Right lung (tissue), 5 donors: ENCODE measurements around the gene TTC23. TPM values are rescaled to one million over a fixed set of nuclear protein-coding genes. Genes with fewer than 3 reads are reported as not detected.

Experiments
- DNase-seq, 2 donors: peaks; one replicate each; pipeline ENCODE4 v3.0.0-alpha.2; 2013
- polyA plus RNA-seq, 5 donors: library from polyadenylated mRNA; unstranded; fragments of 120-200 nt; gene quantifications; one replicate each; pipeline versions ENCODE4 v1.2.1 to v1.2.3, GENCODE V29; 2013; ENCODE audit warnings: inconsistent platforms in 1 of 5, low replicate concordance in 1 of 5; ENCODE audit not compliant: insufficient read length in 5 of 5, insufficient read depth in 1 of 5

Gene TTC23
- polyA plus RNA-seq, 5 donors = 31.9 to 41.9 (median 36.1) TPM

- DNase-seq = peak; percentile 55 to 62
These were observed 144.4 kb downstream of the TTC23 start, which contains the start of gene SYNM for GRCh38 chr15:99104788-99105513. Gene SYNM (plus strand): TSS chr15:99105080. CDS start chr15:99105200, 120 bp downstream.

GRCh38 chr15:99103279-99103678, 146.1 kb downstream of the TTC23 start:
- no peak for DNase-seq

DNA sequence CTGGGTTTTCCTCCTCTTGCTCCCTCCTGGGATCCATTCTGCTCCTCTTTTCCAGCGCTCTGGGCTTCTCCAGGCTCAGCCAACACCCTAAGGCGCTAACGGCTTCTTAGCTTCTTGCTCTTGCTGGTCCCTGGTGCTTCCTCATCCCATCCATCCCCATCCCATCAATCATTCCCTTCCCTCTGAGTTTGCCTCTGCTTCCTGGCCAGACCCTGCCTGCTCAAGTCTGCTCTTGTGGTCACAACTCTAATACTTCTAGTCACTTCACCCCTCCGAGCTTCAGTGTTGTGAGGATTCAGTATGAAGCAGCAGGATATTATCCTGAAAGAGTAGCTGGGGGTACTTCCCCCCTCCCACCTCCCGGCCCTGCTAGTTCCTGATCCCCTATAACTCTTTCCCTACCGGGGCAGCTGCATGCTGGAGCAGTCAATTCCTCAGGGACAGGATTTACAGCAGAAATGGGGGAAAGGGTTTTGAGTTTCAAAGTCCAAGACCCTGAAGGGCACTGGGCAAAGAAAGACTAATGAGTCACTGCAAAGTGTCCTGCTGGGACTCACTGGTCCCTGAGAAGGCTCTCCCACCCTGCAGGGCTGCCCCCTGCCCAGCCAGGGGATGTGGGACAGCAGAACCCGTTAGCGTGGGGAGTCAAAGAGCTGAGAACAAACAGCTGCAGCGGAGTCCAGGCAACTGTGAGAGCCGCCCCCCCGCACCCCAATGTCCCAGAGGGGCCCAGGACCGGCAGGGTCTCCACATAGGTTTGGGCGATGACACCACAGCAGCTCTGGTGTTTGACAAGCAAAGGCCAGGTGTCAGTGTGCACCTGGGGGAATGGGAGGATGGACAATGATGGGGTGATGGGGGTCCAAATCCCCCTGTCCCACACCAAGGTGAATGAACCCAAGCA, 146.8 kb downstream of the TTC23 start:
- no peak for DNase-seq

DNA sequence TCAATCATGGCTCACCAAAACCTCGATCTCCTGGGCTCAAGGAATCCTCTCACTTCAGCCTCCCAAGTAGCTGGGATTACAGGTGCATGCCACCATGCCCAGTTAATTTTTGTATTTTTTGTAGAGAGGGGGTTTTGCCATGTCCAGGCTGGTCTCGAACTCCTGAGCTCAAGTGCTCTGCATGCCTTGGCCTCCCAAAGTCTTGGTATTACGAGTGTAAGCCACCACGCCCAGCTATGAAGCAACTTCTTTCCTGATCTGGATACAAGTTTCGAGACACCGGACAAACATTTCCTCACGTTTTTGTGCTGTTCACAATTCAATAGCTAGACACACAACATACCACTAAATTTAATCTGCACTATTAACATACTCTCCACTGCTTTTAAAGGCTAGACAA, 147.9 kb downstream of the TTC23 start:
- DNase-seq = no peak

DNA sequence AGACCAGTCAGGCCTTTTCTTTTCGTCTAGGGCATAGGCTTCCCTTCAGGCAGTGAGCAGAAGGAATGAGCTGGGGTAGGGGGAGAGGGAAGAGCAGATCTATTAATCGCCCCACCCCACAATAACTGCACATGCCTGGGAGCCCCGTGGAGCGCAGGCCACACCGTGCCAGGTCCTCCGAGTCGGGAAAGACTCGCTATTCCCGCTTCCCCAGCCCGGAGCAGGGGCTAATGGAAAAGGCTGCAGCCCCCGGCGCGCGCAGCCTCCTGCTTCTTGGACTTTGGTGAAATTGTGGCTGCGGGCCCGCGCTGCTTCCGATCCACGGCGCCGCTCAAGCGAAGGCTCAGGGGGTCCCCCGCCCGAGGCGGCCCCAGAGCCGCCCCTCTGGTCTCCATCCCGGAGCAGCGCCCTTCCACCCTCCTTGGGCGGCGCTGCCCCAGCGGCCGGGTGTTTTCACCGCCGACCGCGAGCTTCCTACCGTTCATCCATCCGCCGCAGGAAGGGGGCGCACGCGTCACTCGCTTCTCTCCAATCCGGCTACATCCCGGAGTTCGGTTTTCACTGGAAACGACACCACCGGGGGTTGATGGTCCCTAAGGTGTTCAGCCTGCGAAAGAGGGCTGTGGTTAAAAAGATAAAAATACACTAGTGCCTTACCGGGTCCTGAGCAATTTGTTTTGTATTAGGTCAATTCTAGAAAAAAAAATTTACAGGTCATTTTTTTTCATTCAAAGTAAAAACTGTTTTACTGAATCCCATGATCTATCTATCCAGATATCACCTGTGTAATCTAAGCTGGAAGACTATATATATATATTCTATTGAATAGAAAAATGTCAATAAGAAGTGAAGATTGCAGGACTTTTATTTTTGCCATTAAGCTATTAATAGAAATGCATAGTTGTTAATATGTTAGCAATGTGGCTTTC, 148.9 kb downstream of the TTC23 start:
- peak; percentile 60 to 69 for DNase-seq

DNA sequence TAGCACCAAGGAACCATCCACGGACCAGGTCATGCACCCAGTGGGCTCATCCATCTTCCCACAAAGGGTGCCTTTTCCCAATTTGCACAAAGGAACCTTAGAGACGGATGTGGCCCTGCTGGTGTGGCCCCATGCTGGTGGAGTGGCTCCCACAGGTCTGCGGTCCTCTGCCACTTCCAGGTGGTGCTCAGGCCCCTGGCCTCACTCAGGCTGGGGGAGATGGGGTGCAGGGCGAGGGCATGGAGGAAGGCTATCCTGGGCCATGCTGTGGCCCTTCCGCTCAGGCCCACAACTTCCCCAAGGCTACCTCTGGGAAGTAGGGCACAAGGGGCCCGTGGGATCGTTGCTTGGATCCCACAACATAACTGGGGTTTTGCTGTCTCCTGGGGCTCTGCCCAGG, 149.7 kb downstream of the TTC23 start:
- DNase-seq = no peak

DNA sequence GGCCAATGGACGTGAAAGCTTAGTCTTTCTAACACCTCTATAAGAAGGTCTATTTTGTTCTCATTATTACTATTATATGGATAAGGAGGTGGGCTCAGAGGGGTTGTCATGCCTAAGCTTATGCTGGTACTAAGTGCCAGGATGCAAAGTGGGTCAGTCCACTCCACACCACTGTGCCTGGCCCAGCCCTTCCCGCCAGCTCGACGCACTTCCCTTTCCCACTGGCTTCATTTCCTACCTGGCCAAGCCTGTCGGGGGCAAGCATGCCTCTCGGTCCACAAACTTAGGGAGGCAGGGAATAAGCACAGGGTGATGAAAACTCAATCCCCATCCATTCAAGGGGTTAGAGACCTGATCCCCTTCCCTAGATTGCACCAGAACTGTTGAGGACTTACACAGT, 150.4 kb downstream of the TTC23 start:
- no peak for DNase-seq

DNA sequence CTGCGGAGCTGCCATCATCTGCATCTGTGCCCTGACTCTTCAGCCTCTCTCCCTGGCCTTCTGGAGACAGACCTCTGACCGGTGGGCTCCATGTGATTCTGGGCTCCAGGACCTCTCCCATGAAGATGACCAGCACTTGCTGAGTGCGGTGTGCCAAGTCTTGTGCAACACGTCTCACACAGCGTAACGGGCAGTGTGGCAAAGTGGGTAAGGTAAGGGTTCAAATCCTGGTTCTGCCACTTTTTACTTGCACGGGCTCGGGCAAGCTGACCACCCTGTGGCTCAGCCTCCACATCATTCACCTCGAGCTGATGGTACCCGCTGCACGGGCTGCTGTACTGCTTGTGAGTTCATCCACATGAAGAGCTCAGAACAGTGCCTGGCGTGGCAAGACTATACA, 151.0 kb downstream of the TTC23 start:
- no peak for DNase-seq

DNA sequence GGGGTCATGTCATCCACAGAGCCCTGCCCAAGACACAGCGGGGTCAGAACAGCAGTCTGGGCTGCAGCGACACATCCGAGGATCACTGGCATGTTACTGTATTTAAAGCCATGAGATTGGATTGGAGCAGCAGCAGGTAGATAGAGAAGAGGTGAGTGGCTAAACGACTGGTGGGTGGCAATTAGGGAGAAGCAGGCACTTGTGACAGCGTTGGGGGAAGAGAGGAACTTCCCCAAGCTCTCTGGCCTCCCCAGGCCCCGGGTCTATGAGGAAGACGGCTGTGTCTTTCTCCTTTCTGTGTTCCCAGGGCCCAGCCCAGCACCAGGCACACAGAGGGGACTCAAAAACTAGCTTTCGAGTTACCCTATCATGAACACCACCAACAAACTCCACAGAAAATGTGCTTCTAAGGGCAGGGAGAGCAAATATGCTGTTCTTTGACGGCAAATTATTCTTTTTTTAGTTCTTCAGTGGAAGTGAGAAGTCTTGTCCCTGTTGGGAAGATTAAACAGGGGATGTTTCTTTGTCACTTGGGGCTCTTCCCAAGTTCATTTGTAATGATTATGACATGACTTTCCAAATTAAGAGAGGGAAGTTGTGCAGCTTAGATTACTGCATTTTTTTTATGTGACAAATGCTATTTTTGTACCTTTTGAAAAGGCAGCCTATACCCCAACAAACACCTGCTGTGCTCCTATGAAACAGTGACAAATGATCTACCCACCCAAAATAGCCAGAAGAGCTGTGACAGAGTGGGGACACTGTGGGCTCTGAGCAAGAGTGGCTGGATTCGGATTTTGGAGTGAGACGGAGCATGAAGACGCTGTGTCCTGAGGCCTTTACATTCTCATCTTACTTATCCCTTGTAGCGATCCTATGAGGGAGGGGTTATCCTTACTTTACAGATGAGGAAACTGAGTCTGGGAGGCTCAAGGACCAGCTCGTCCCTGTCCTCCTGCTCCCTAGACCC, 151.7 kb downstream of the TTC23 start:
- no peak for DNase-seq

GRCh38 chr15:99096894-99097426, 152.4 kb downstream of the TTC23 start:
- no peak for DNase-seq

DNA sequence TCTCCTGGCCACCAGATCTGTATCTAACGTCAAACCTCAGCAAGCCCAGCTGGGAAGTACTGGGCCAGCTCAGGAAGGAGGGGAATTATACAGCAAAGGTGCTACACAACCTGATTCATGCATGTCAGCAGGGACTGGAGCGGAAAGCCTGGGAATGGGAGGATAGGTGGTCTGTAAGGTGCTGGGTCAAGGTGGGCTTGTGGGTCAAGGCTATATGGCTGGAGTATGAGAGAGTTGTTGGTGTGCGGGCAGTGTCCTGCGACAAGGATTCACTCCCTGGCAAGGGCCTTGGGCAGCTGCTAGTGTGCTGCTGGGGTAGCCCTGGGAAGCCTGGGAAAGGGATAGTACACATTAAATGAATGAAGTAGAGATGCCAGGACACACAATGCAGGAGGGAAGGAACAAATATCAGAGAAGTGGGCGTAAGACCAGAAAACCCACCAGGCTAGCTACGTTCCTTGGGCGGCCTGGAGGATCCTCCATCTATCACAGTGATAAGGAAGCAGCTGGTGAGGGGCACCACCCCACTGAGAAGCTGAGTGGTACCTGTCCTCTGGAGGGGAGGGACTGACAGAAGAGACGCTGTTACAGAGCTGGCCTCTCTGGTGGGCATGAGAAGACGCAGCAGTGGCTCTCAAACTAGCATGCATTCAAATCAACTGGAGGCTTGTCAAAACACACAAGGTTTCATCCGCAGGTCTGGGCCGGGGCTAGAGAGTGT, 153.0 kb downstream of the TTC23 start:
- no peak for DNase-seq

DNA sequence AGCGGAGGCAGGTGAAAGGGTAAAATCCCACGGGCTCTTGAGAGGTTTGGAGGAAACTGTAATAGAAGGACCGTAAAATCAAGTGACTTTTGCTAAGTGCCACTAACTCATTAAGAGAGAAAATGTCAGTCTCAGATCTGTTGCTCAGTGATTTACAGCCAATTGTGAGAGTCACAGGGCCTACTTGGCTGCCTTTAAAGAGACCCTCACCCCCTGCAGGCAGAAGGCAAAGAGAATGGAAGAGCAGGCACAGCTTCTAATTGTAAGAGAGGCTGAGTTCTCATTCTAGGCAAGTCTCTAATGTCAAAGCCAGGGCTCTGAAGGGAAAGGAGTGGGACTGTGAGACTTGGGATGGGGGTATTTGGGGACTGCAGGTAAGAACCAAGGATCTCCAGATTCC, 153.8 kb downstream of the TTC23 start:
- no peak for DNase-seq

GRCh38 chr15:99092554-99093172, 156.7 kb downstream of the TTC23 start:
- no peak for DNase-seq

DNA sequence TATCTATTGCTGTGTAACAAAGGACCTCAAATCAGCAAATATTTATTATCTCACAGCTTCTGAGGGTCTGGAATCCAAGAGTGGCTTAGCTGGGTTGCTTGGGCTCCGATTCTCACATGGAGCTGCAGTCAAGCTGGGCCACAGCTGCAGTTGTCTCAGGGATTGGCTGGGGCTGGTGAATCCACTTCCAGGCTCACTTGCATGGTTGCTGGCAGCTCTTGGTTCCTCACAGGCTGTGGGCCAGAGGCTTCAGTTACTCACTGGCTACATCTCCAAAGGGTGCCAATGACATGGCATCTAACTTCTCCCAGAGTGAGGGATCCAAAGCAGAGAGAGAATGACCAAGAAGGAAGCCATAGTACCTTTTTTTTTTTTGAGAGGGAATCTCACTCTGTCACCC, 158.4 kb downstream of the TTC23 start:
- no peak for DNase-seq

- no peak for DNase-seq
These were observed 159.2 kb downstream of the TTC23 start for GRCh38 chr15:99090011-99090699.

DNA sequence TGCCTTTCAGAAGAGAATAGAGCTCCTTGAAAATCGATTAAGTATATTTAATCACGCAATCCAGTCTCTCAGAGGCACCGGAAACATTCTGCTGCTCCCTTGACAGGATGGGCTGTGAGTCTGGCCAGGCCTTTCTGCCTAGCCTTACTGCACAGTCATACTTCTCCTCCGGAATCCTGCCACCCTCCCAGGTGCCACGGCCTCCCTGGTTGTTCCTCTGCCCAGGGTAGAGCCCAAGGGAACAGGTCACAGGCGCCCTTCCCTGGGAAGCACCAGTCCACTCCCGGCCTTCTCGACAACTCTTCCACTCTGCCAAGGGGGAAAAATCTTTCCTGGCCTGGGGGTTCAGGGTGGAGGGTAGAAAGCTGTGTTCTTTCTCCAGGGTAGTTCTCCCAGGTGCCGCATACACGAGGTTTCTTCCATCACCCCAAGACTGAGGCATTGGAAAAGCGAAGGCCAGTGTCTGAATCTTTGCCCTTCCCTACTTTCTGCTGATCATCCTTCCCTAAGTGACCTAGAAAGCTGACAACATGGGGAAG, 161.9 kb downstream of the TTC23 start:
- no peak for DNase-seq

DNA sequence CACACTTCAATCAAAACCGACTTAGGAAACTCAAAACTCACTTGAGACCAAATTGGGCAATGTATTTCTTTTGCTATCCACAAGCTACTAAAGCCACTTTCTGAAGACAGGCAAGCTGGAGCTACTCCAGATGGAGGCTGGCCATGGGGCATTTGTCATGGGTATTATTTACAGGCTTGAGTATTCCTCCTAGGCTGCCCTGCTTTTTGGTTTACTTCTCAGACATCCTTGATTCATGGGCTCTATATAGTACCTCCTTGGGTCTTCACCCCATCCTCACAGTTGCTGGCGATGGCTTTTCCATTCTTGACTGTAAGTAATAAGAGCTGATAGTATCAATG, 163.1 kb downstream of the TTC23 start:
- no peak for DNase-seq
